ENCODE results near the gene PRKAG2. TPM values are rescaled to one million over a fixed set of nuclear protein-coding genes. Genes with fewer than 3 reads are reported as not detected.
"Not testable (repeated sequence)": the region's sequence is repeated elsewhere in the genome, so short reads cannot be mapped to it uniquely, and the experiment has no call there.

The PRKAG2 gene
- total RNA-seq, 2 donors from 2014 or later: 23.2 to 28.4 TPM

DNA sequence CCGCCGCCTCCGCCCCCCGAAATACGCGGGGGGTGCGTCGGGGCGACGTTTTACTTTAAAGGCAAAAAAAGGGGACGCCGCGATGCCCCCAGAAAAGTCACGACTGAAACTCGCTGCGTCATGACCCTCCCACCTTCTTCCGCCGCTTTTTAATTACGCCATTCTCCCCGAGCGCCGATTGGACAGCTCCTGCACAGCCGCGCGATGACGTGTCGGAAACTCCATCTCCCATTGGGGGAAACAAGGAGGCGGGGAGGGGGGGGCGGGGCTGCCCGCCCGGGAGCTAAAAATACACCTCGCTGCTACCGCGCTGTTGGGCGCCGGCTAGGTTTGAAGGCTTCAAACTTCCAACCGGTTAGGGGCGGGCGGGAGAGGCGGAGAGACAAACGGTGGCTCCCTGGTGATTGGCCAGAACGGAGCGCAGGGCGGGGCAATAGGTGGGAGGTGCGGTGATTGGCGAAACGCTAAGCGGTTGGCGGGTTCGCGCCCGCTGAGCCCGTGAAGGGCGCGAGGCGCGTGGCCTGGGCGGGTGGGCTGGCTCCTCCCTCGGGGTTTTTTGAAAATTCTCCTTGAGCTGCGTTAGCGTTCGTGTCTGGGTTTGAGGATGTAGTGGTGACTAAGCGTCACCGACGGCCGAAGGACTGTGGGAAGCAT is 357.0 kb downstream of the PRKAG2 start, which contains the start of gene RHEB:
RHEB (minus strand) TSS at position 131 of the 654 bp plus-strand sequence. CDS start 384 bp downstream, outside the sequence.
- ATAC-seq (replicated peaks in 1 of 2): peak; percentile 85 to 86
- peak within 1 kb of the TSS; percentile 75 for H3K27ac Mint-ChIP-seq

DNA sequence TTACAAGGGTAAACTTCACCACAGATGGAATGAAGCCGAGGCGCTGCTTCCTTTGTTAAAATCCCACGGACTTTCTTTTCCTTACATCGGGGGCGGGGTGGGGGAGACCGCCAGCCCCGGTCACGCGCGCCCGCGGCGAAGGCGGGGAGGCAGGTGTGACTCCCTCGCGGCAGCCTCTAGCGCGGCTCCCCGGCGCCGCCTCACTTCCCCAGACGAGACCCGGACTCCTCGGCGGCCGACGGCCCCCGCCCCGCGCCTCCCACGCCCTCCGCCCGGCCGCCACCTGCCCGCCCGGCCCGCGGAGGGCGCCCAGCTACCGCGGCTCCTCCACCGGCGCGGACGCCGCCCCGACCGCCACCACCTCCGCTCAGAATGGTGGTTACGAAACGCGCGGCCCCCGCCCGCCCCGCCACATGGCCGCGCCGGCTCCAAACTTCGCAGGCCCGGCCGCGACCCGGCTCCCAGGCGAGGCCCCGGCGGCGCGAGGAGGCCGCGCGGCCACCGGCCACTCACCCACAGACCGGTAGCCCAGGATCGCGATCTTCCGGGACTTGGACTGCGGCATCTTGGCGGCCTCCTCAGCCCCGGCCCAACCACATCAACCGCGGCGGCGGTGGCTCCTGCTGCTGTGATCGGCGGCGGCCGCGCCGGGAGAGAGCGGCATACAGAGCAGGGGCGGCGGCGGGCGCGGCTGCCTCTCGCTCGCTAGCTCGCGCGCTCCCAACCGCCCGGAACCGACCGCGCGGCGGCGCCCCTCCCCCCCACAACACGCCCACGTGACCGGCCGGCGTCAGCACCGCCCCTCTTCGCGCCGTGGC is 357.8 kb downstream of the PRKAG2 start:
- ATAC-seq (replicated peaks in 1 of 2) (peak; percentile 63 to 67), DNase-seq (peak; percentile 71 to 76)
- H3K4me1 Mint-ChIP-seq (ENCODE audit: low read depth): peaks cover 44% of the 10 kb centered on the region
- not testable (repeated sequence) for H3K9me3 Mint-ChIP-seq; H3K36me3 Mint-ChIP-seq (ENCODE audit: insufficient read depth in 2 of 2); H3K27me3 Mint-ChIP-seq (ENCODE audit: low read depth)
- H3K4me3 Mint-ChIP-seq: peak overlapping the region; percentile 86 to 93
- peak overlapping the region; percentile 59 for H3K27ac Mint-ChIP-seq

More for the DNA sequence above, 357.0 kb downstream of the PRKAG2 start, which contains the start of gene RHEB:
- peaks cover 2 to 4% of the 10 kb centered on the region in 2 donors for H3K36me3 Mint-ChIP-seq (ENCODE audit: insufficient read depth in 2 of 2)
- H3K4me3 Mint-ChIP-seq: peak within 1 kb of the TSS; percentile 86 to 93
- peaks cover 36% of the 10 kb centered on the region for H3K4me1 Mint-ChIP-seq (ENCODE audit: low read depth)
- no peaks in the 10 kb centered on the region for H3K27me3 Mint-ChIP-seq (ENCODE audit: low read depth)
- peak; percentile 98 to 99 for DNase-seq
- no peaks in the 10 kb centered on the region for H3K9me3 Mint-ChIP-seq

- Mint-ChIP-seq H3K4me3 (peak overlapping the region; percentile 86 to 93), H3K27ac (peak overlapping the region; percentile 59), H3K27me3 (ENCODE audit: low read depth) (no peaks in the 10 kb centered on the region), H3K9me3 (no peaks in the 10 kb centered on the region), H3K4me1 (ENCODE audit: low read depth) (peaks cover 52% of the 10 kb centered on the region), H3K36me3 (ENCODE audit: insufficient read depth in 2 of 2) (peaks cover 2 to 4% of the 10 kb centered on the region in 2 donors)
- DNase-seq (peak; percentile 69 to 77), ATAC-seq (replicated peaks in 1 of 2) (peak; percentile 26 to 27)
Observed at GRCh38 chr7:151518105-151518946, 358.6 kb downstream of the PRKAG2 start.

DNA sequence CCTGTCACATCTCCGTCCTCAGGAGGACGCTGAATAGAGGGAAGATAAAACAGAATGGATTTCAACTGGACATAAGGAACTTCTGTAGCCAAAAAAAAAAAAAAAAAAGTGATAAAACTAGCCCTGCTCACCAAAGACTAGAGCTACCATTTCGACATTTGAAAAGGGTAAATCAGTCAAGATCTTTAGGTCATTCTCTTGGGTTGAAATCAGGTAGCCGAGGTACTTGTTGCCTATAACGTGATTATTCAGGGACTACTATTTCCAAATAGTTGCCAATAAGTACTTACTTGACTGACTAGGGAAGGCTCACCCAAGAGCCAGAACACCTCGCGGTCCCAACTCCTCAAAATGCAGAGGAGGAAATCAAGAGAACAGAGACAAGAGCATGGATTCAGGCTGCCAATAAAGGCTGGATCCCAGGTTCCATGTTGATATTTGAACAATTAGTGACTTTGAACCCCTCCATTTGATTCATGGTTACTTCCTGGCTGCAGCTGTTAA is 359.3 kb downstream of the PRKAG2 start:
- Mint-ChIP-seq H3K27me3 (ENCODE audit: low read depth) (no peaks in the 10 kb centered on the region), H3K36me3 (ENCODE audit: insufficient read depth in 2 of 2) (peaks cover 2 to 8% of the 10 kb centered on the region in 2 donors), H3K27ac (peak overlapping the region; percentile 59), H3K4me3 (peak overlapping the region; percentile 86 to 93), H3K9me3 (no peaks in the 10 kb centered on the region), H3K4me1 (ENCODE audit: low read depth) (peaks cover 59% of the 10 kb centered on the region)
- DNase-seq: no peak
- no peak for ATAC-seq (replicated peaks in 1 of 2)

DNA sequence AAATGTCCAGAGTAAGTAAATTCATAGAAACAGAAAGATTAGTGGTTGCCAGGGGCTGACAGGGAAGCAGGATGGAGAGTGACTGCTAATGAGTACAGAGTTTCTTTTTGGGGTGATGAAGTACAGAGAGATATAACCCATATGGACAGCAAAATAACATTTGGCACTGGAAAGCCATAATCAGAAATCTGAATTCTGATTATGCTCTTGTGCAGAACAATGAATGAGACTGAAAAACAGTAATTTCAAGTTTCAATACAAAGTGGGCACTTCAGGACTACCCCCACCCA is 361.7 kb downstream of the PRKAG2 start:
- Mint-ChIP-seq H3K27me3 (ENCODE audit: low read depth) (no peaks in the 10 kb centered on the region), H3K4me3 (peak overlapping the region; percentile 18 to 84), H3K9me3 (no peaks in the 10 kb centered on the region), H3K27ac (peak overlapping the region; percentile 4), H3K36me3 (ENCODE audit: insufficient read depth in 2 of 2) (peaks cover 2 to 10% of the 10 kb centered on the region in 2 donors), H3K4me1 (ENCODE audit: low read depth) (peaks cover 81% of the 10 kb centered on the region)
- DNase-seq (no peak), ATAC-seq (replicated peaks in 1 of 2) (no peak)

DNA sequence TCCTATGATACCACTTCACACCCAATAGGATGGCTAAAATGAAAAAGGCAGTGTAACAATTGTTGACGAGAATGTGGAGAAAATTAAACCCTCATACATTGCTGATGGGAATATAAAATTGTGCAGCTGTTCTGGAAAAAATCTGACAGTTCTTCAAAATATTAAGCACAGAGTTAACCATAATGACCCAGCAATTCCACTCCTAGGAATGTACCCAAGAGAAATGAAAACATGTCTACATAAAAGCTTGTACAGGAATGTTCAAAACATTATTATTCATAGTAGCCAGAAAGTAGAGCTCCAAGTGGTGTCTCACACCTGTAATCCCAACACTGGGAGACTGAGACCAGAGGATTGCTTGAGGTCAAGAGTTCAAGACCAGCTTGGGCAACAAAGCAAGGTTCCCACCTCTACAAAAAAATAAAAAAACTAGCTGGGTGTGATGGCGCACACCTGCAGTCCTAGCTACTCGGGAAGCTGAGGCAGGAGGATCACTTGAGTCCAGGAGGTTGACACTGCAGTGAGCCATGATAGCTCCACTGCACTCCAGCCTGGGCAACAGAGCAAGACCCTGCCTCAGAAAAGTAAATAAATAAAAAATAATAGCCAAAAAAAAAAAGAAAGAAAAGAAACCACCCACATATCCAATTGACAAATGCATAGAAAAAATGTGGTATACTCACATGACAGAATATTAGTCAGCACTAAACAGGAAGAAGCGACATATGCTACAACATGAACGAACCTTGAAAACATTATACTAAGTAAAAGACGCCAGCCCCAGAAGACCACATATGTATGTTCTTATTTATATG is 362.2 kb downstream of the PRKAG2 start:
- Mint-ChIP-seq H3K27ac (peak overlapping the region; percentile 4), H3K36me3 (ENCODE audit: insufficient read depth in 2 of 2) (peaks cover 0 to 10% of the 10 kb centered on the region in 2 donors), H3K9me3 (no peaks in the 10 kb centered on the region), H3K4me3 (peak overlapping the region; percentile 18 to 84), H3K27me3 (ENCODE audit: low read depth) (no peaks in the 10 kb centered on the region), H3K4me1 (ENCODE audit: low read depth) (peaks cover 87% of the 10 kb centered on the region)
- no peak for ATAC-seq (replicated peaks in 1 of 2)
- no peak for DNase-seq

- no peaks in the 10 kb centered on the region for H3K27me3 Mint-ChIP-seq (ENCODE audit: low read depth)
- no peaks in the 10 kb centered on the region for H3K9me3 Mint-ChIP-seq
- ATAC-seq (replicated peaks in 1 of 2) (no peak), DNase-seq (no peak)
- peaks cover 0 to 10% of the 10 kb centered on the region in 2 donors for H3K36me3 Mint-ChIP-seq (ENCODE audit: insufficient read depth in 2 of 2)
- H3K4me1 Mint-ChIP-seq (ENCODE audit: low read depth): peaks cover 88% of the 10 kb centered on the region
- no peak overlapping the region for H3K4me3 Mint-ChIP-seq
- no peak overlapping the region for H3K27ac Mint-ChIP-seq
Observed at GRCh38 chr7:151513133-151513532, 363.8 kb downstream of the PRKAG2 start.

DNA sequence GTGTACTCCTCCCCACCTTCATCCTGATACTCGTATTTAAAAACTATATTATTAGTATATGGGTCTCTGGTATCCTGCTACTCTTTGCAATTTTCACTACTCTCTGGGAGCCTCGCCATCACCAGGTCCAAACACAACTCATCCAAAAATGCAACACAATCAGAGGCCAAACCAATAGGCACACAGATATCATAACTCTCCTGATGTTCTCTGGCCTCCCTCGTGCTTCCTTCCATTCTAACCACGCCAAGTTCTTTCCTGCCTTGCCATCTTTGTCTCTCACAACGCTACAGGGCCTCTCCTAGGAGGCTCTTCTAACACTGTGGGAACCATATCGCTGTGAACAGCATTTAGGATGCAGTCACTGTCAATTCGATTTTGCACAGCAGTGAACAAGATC is 364.6 kb downstream of the PRKAG2 start:
- no peak overlapping the region for H3K27ac Mint-ChIP-seq
- H3K27me3 Mint-ChIP-seq (ENCODE audit: low read depth): no peaks in the 10 kb centered on the region
- H3K9me3 Mint-ChIP-seq: no peaks in the 10 kb centered on the region
- H3K36me3 Mint-ChIP-seq (ENCODE audit: insufficient read depth in 2 of 2): peaks cover 0 to 9% of the 10 kb centered on the region in 2 donors
- ATAC-seq (replicated peaks in 1 of 2) (no peak), DNase-seq (no peak)
- H3K4me1 Mint-ChIP-seq (ENCODE audit: low read depth): peaks cover 87% of the 10 kb centered on the region
- no peak overlapping the region for H3K4me3 Mint-ChIP-seq

DNA sequence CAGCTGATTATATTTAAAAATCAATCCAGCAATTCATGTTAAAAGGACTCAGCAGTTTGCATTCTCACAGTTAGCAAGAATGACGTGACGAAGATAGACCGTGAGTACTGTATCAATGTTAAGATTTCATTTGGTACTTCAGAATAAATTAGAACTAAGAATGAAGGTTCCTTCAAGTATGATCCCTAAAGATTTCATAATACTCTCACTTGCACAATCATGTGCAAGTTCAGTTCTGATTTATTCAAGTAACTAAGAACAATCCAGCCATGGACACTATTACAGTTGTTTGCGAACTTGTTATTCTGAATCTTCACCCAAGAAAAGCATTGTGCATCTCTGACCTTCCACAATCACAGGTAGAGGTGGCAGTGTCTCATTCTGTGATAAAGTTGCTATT is 365.0 kb downstream of the PRKAG2 start:
- Mint-ChIP-seq H3K27ac (no peak overlapping the region), H3K4me3 (no peak overlapping the region), H3K36me3 (ENCODE audit: insufficient read depth in 2 of 2) (peaks cover 0 to 9% of the 10 kb centered on the region in 2 donors), H3K27me3 (ENCODE audit: low read depth) (no peaks in the 10 kb centered on the region), H3K4me1 (ENCODE audit: low read depth) (peaks cover 87% of the 10 kb centered on the region), H3K9me3 (no peaks in the 10 kb centered on the region)
- no peak for ATAC-seq (replicated peaks in 1 of 2)
- DNase-seq: no peak

DNA sequence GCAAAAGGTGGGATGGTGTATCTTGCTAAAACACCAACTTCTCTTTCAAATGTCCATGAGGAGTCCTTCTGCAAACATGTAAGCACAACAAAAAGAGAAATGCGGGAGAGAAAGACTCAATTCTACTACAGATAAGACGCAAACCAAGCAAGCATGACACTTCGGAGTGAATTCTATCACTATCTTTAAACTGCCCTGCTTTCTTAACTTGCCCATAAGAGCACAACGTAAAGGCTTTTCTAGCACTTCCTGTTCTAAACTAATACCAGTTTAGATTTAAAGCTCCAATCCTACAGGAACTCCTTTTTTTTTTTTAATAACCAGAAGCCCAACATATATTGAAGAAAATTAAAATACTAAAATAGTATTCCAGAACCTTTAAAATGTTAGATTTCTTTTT is 365.6 kb downstream of the PRKAG2 start:
- Mint-ChIP-seq H3K4me1 (ENCODE audit: low read depth) (peaks cover 86% of the 10 kb centered on the region), H3K36me3 (ENCODE audit: insufficient read depth in 2 of 2) (peaks cover 0 to 9% of the 10 kb centered on the region in 2 donors)

GRCh38 chr7:151509670-151510333 is 367.1 kb downstream of the PRKAG2 start:
- Mint-ChIP-seq H3K9me3 (no peaks in the 10 kb centered on the region), H3K36me3 (ENCODE audit: insufficient read depth in 2 of 2) (peaks cover 0 to 6% of the 10 kb centered on the region in 2 donors), H3K4me3 (no peak overlapping the region), H3K27ac (no peak overlapping the region), H3K4me1 (ENCODE audit: low read depth) (peaks cover 84% of the 10 kb centered on the region), H3K27me3 (ENCODE audit: low read depth) (no peaks in the 10 kb centered on the region)
- DNase-seq: no peak
- ATAC-seq (replicated peaks in 1 of 2): no peak

More for the DNA sequence above, 365.6 kb downstream of the PRKAG2 start:
- no peak for ATAC-seq (replicated peaks in 1 of 2)
- no peak for DNase-seq
- no peak overlapping the region for H3K4me3 Mint-ChIP-seq
- H3K27ac Mint-ChIP-seq: no peak overlapping the region
- no peaks in the 10 kb centered on the region for H3K27me3 Mint-ChIP-seq (ENCODE audit: low read depth)
- H3K9me3 Mint-ChIP-seq: no peaks in the 10 kb centered on the region

DNA sequence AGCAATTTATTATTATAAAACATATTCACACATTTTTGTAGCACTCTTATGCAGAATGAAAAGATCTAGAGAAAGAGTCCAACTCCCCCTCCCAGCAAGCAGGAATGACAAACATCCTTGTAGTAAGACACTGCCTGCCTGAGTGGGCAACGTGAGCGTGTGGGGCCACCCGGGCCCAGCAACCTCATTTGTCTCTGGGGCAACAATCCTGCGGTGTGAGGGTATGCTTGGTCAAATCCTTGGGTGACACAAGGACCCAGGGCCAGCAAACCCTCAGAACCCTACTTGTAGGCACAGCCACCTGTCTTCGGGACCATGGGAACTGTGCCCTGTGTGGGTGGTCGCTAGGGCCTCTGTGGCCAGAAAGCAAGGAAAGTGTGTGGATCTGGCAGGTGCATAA is 367.9 kb downstream of the PRKAG2 start:
- DNase-seq (no peak), ATAC-seq (replicated peaks in 1 of 2) (no peak)
- Mint-ChIP-seq H3K36me3 (ENCODE audit: insufficient read depth in 2 of 2) (peaks cover 0 to 6% of the 10 kb centered on the region in 2 donors), H3K27me3 (ENCODE audit: low read depth) (no peaks in the 10 kb centered on the region), H3K9me3 (no peaks in the 10 kb centered on the region), H3K4me1 (ENCODE audit: low read depth) (peaks cover 81% of the 10 kb centered on the region), H3K27ac (no peak overlapping the region), H3K4me3 (no peak overlapping the region)
